Spinal cord (tissue), 10 donors: ENCODE data around the gene TBC1D21. TPM values are rescaled to one million over a fixed set of nuclear protein-coding genes. Genes with fewer than 3 reads are reported as not detected.

Experiments
- DNase-seq, 6 donors: peaks; one replicate each; pipeline versions ENCODE4 v3.0.0 to v3.0.0-alpha.2; 2013 to 2015; ENCODE audit warnings: low spot score in 6 of 6, low read depth in 4 of 6
- H3K27ac ChIP-seq: one replicate; pipeline ENCODE4 v1.5.1; 2013; ENCODE audit warnings: low read depth, low read length, control low read depth
- H3K27me3 ChIP-seq: one replicate; pipeline ENCODE4 v1.6.1; 2013; ENCODE audit warnings: low read length; ENCODE audit not compliant: control insufficient read depth, insufficient read depth
- H3K36me3 ChIP-seq: one replicate; pipeline ENCODE4 v1.6.1; 2013; ENCODE audit warnings: low read length; ENCODE audit not compliant: control insufficient read depth, insufficient read depth
- H3K4me1 ChIP-seq: one replicate; pipeline ENCODE4 v1.6.1; 2013; ENCODE audit warnings: low read length; ENCODE audit not compliant: control insufficient read depth, insufficient read depth
- H3K4me3 ChIP-seq: one replicate; pipeline ENCODE4 v1.5.1; 2013; ENCODE audit warnings: low read depth, low read length, control low read depth
- H3K9me3 ChIP-seq: one replicate; pipeline ENCODE4 v1.6.1; 2013; ENCODE audit warnings: low read length; ENCODE audit not compliant: control insufficient read depth, insufficient read depth
- WGBS: methylation state at CpG from one replicate; pipeline ENCODE4 v1.1.5; 2013; ENCODE audit warnings: missing lambda C conversion rate; ENCODE audit not compliant: insufficient coverage; 5-methylcytosine and 5-hydroxymethylcytosine counted together
- long read RNA-seq, 4 donors: transcript quantifications; one replicate each; lab custom pipeline, GENCODE V29; 2026
- polyA plus RNA-seq, 2 donors: library from polyadenylated mRNA; unstranded; fragments of 120-200 nt; gene quantifications; one replicate each; pipeline ENCODE4 v1.2.1, GENCODE V29; 2013; ENCODE audit not compliant: insufficient read length in 2 of 2
- total RNA-seq, 2 donors: library from RNA; depleted of rRNA in 1 of 2; stranded (reverse); fragments of 120-200 nt in 1 of 2; fragments of >200 nt in 1 of 2; gene quantifications; one replicate each; pipeline versions ENCODE4 v1.2.3 to v1.2.4, GENCODE V29; 2013 to 2014
- donor health status: healthy.

The TBC1D21 gene
- total RNA-seq = not detected
- polyA plus RNA-seq = not detected
- long read RNA-seq, donor 1 = 0 reads
- long read RNA-seq, donor 2 = 0 reads
- long read RNA-seq, donor 3 = 0 reads
- long read RNA-seq, donor 4 = 0 reads

- Histone ChIP-seq H3K4me1 (no peaks in the 10 kb centered on the region), H3K27me3 (no peaks in the 10 kb centered on the region), H3K36me3 (no peaks in the 10 kb centered on the region), H3K9me3 (peaks cover 1% of the 10 kb centered on the region), H3K4me3 (no peak within 1 kb of the TSS), H3K27ac (no peak within 1 kb of the TSS)
- no peak for DNase-seq
- WGBS = 79% methylated on average over 2 of the region's 5 CpGs
Observed at GRCh38 chr15:73873456-73873855, at the start of gene TBC1D21. Gene TBC1D21 (plus strand): TSS chr15:73873564. CDS start chr15:73873710, 146 bp downstream.

GRCh38 chr15:73826711-73827251, 46.6 kb upstream of the TBC1D21 start:
- no peak for DNase-seq
- Histone ChIP-seq H3K27ac (no peak overlapping the region), H3K9me3 (no peaks in the 10 kb centered on the region), H3K36me3 (no peaks in the 10 kb centered on the region), H3K27me3 (no peaks in the 10 kb centered on the region), H3K4me3 (no peak overlapping the region), H3K4me1 (peaks cover 3% of the 10 kb centered on the region)
- no CpG with 5 or more reads among the region's 3 CpGs for WGBS

GRCh38 chr15:73829523-73829922, 43.8 kb upstream of the TBC1D21 start:
- Histone ChIP-seq H3K4me3 (no peak overlapping the region), H3K9me3 (no peaks in the 10 kb centered on the region), H3K27me3 (peaks cover 3% of the 10 kb centered on the region), H3K4me1 (peaks cover 3% of the 10 kb centered on the region), H3K36me3 (no peaks in the 10 kb centered on the region), H3K27ac (no peak overlapping the region)
- peak in 1 of 6 donors; percentile 75 for DNase-seq
- 50% methylated on average over 1 of the region's 2 CpGs for WGBS

GRCh38 chr15:73832657-73833056, 40.7 kb upstream of the TBC1D21 start:
- 56% methylated on average over 1 of the region's 1 CpG for WGBS
- no peak overlapping the region for H3K27ac ChIP-seq
- peaks cover 15% of the 10 kb centered on the region for H3K4me1 ChIP-seq

GRCh38 chr15:73836845-73837244, 36.5 kb upstream of the TBC1D21 start:
- peak in 2 of 6 donors; percentile 49 to 72 for DNase-seq
- Histone ChIP-seq H3K4me1 (peaks cover 42% of the 10 kb centered on the region), H3K27me3 (peaks cover 17% of the 10 kb centered on the region), H3K27ac (no peak overlapping the region), H3K36me3 (no peaks in the 10 kb centered on the region), H3K9me3 (no peaks in the 10 kb centered on the region), H3K4me3 (no peak overlapping the region)
- WGBS = 62% methylated on average over 3 of the region's 3 CpGs

More at GRCh38 chr15:73832657-73833056, 40.7 kb upstream of the TBC1D21 start:
- no peak for DNase-seq
- H3K9me3 ChIP-seq = no peaks in the 10 kb centered on the region
- H3K27me3 ChIP-seq = peaks cover 14% of the 10 kb centered on the region
- no peak overlapping the region for H3K4me3 ChIP-seq
- H3K36me3 ChIP-seq = no peaks in the 10 kb centered on the region

GRCh38 chr15:73838831-73839426, 34.4 kb upstream of the TBC1D21 start:
- H3K4me1 ChIP-seq = peaks cover 43% of the 10 kb centered on the region
- peaks cover 16% of the 10 kb centered on the region for H3K27me3 ChIP-seq
- no peak overlapping the region for H3K27ac ChIP-seq
- H3K36me3 ChIP-seq = no peaks in the 10 kb centered on the region
- WGBS = 28% methylated on average over 11 of the region's 12 CpGs
- peaks cover 1% of the 10 kb centered on the region for H3K9me3 ChIP-seq
- no peak overlapping the region for H3K4me3 ChIP-seq
- peak in 5 of 6 donors; percentile 72 to 92 (median 79) for DNase-seq

GRCh38 chr15:73839699-73840377, 33.5 kb upstream of the TBC1D21 start:
- WGBS = 56% methylated on average over 8 of the region's 8 CpGs
- Histone ChIP-seq H3K36me3 (no peaks in the 10 kb centered on the region), H3K27me3 (peaks cover 16% of the 10 kb centered on the region), H3K9me3 (peaks cover 1% of the 10 kb centered on the region), H3K4me3 (no peak overlapping the region), H3K27ac (no peak overlapping the region), H3K4me1 (peaks cover 43% of the 10 kb centered on the region)
- DNase-seq = peak in 4 of 6 donors; percentile 22 to 71 (median 52)

GRCh38 chr15:73840771-73841170, 32.6 kb upstream of the TBC1D21 start:
- WGBS = 89% methylated on average over 5 of the region's 8 CpGs

GRCh38 chr15:73841756-73842725, 31.3 kb upstream of the TBC1D21 start:
- peaks cover 1% of the 10 kb centered on the region for H3K9me3 ChIP-seq
- H3K4me3 ChIP-seq = no peak overlapping the region
- H3K27me3 ChIP-seq = peaks cover 5% of the 10 kb centered on the region
- 66% methylated on average over 16 of the region's 17 CpGs for WGBS
- H3K27ac ChIP-seq = no peak overlapping the region
- no peak for DNase-seq
- peaks cover 38% of the 10 kb centered on the region for H3K4me1 ChIP-seq
- H3K36me3 ChIP-seq = no peaks in the 10 kb centered on the region

More at GRCh38 chr15:73840771-73841170, 32.6 kb upstream of the TBC1D21 start:
- no peaks in the 10 kb centered on the region for H3K36me3 ChIP-seq
- peaks cover 43% of the 10 kb centered on the region for H3K4me1 ChIP-seq
- peaks cover 11% of the 10 kb centered on the region for H3K27me3 ChIP-seq
- no peak for DNase-seq
- H3K9me3 ChIP-seq = peaks cover 1% of the 10 kb centered on the region
- no peak overlapping the region for H3K4me3 ChIP-seq
- H3K27ac ChIP-seq = no peak overlapping the region
